ENCODE results near the gene DDA1.

DDA1 gene

GRCh38 chr19:17330262-17331044 lies 21.1 kb downstream of the DDA1 start:
- no peak for DNase-seq

GRCh38 chr19:17331045-17331558 lies 21.7 kb downstream of the DDA1 start:
- no peak for DNase-seq

DNA sequence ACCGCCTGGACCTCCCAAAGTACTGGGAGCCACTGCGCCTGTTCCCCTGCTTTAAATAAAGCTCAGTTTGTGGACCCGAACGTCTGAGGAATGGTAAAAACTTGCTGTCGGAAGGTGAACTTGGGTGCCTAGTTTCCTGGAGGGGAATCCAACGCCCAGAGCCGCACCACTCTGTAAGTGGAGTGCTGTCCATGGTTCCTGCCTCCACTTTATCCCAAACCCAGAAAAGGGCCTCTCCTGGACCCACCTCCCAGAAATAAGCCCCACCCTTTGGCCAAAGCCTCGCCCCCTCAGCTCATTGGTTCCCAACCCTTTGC lies 23.0 kb downstream of the DDA1 start:
- DNase-seq, result no peak

DNA sequence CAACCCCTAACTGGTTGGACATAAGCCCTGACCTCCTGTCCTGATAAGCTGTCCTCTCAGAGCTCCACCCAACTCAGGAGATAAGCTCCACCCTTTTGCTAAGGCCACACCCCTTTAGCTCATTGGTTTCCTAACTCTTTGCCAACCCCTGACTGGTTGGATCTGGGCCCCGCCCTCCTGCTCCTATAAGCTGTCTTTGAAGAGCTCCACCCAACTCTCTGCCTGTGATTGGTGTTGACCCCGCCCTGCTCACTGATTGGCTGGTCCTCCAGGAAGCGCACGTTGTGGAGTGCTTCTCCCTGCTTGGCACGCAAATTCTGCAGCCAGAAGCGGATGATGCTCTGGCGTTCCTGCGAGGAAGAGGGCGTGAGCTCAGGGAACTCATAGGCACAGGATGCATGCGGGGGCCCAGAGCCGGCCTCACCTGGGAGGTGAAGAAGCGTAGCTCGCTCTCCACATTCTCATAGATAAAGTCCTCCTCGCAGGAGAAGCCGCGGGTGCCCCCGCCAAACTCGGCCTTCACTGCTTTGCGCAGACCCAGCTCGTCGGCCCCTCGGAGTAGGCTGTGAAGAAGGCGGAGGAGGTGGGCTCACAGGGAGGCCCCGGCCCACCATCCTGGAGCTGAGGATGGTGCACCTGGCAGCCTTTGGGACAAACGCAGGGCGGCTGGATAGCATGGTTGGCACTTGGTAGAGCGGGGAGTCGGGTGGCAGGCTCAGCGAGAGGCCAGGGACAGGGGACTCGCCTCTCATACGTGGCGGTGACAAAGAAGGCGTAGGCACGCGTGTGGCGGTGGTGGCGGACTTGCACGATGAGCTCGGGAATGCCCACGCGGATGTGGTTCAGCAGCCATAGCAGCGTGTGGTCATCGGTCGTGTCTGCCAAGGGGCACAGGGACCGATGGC lies 23.6 kb downstream of the DDA1 start:
- peak; percentile 35 for DNase-seq

GRCh38 chr19:17333611-17334413 lies 24.4 kb downstream of the DDA1 start:
- peak; percentile 81 for DNase-seq

DNA sequence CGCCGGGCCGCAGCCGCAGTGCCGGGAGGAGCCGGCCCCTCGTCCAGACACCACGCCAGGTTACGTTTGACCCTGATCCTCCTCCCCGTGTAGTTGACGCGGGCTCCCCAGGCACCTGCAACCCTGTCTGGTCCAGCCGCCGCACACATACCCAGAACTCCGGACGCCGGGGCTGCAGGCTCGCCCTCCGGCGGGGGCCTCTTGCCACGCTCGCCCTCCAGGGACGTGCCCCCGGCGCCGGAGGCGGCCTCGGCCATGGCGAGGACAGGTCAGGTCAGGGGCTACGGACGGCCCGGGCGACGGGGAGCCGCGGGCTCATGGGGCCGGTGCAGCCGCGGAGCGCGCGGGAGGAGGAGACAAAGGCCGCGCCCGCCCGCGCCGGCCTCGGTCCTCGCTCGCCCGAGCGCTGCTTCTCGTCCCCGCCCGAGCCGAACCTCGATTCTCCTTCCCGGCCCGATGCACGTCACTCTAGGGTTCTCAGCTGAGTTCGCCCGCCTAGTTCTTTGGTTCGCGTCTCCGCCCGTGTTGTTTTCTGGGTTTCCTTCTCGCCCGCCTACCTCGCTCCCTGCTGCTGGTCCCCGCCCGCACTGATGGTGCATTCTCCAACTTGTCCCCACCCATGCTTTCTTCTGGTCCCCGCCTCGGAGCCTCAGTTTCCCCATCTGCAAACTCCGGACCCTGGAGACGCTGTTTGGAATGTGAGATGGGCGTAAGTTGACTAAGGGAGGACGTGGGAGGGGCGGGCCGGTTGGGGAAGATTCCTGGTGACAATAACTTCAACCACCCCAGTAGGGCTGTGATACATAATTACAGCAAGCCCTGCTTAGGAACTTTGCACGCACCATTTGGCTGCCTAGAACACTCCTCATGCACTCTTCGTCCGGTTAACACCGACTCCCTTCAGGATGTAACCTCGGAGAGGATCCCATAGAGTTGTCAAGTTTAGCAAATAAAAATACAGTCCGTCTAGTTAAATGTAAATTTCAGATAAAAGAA lies 25.3 kb downstream of the DDA1 start, which contains the start of gene ANO8:
Gene ANO8, minus strand, starts transcription at position 442 of the 996 bp plus-strand sequence. Its CDS starts 185 bp downstream, at position 257.
- DNase-seq, result peak; percentile 97

GRCh38 chr19:17335575-17335974 lies 26.2 kb downstream of the DDA1 start:
- DNase-seq, result no peak

DNA sequence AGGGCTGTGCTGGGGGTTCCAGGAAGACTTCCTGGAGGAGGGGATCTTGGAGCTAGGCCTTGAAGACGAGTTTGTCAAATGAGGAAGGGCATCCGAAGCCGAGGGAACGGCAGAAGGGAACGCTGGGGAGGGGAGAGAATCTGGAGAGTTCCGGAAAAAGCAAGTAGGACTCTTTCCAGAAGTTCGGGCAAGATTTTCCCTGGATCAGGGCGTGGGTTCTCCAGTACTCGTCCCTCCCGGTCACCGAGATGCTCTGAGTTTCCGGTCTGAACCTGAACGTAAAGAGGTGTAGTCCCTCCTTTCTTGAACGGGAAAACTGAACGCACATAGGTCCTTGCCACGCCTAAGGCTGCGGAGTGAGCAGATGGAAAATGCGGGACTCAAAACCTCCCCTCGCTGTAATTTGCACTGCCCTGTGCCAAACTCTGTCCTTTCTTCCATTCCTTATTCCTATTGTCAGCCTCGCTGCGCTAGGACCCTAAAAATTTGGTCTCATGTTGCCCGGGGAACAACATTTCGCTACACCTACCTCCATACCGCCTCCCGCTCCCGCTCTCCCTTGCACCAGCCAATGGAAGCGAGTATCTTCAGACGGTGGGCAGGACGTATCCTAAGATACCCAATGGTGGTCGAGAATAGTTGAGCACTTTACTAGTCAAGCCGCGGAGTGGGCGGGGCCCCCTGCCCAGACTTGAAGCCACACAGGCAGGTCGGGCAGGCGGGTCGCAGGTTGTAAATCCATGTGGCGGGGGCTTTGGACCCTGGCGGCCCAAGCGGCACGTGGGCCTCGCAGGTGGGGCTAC lies 27.7 kb downstream of the DDA1 start, which contains the start of gene GTPBP3:
Gene GTPBP3, plus strand, starts transcription at position 682 of the 803 bp plus-strand sequence. Its CDS starts 59 bp downstream, at position 741.
- peak; percentile 97 for DNase-seq

- DNase-seq, result peak; percentile 35
Observed at GRCh38 chr19:17337675-17338432, 28.5 kb downstream of the DDA1 start.

DNA sequence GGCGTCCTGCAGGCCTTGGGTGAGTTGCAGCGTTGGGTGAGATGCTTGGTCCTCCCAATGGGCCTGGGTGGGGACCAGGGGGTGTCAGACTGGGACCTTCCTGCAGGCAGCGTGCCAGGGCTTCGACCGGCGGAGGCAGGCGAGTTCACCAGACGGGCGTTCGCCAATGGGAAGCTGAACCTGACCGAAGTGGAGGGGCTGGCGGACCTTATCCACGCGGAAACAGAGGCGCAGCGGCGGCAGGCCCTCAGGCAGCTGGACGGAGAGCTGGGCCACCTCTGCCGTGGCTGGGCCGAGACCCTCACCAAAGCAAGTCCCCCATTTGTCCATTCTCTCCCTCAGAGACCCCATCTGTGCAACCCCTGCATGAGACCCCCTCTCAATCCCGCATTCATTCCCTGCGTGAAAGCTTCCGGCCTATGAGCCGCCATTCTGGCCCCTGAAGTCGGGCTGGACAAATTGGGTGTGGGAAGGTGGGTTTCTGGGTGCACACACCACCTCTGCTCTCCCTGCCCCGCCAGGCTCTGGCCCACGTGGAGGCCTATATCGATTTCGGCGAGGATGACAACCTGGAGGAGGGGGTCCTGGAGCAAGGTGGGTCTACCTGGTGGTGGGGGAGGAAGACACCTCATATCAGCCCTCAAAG lies 29.2 kb downstream of the DDA1 start:
- no peak for DNase-seq

- peak; percentile 36 for DNase-seq
Observed at GRCh38 chr19:17339088-17339741, 29.9 kb downstream of the DDA1 start.

DNA sequence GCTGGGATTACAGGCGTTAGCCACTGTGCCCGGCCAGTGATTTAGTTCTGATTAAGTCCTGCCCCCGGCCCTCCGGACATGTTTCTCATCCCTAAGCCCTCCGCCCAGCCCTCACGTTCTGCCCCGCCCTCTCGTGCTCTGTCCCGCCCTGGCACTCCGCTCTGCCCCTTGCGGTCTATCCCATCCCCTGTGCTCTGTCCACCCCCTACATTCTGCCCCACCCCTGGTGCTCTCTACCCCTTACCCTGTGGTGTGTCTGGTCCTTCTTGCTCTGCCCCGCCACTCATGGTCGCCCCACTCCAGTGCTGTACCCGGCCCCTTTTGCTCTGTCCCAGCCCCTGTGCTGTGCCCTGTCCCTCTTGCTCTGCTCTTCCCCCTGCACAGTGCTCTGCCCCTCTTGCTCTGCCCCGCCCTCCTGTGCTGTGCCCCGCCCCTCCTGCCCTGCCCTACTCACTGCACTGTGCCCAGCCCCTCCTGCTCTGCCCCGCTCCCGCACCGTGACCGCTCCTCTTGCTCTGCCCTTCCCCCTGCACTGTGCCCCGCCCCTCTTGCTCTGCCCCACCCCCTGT lies 31.0 kb downstream of the DDA1 start:
- DNase-seq, result no peak

DNA sequence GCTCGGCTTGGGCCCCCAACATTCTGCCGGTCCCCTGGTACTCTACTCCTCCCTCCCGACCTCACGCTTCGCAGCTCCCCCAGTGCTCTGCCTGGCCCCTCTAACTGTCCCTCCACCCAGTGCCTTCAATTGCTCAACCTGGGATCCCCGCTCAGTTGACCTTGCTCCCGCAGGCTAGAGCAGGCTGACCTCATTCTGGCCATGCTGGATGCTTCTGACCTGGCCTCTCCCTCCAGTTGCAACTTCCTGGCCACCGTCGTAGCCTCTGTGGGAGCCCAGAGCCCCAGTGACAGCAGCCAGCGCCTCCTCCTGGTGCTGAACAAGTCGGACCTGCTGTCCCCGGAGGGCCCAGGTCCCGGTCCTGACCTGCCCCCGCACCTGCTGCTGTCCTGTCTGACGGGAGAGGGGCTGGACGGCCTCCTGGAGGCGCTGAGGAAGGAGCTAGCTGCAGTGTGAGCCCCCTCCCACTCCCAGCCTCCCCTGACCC lies 31.6 kb downstream of the DDA1 start:
- DNase-seq, result no peak

DNA sequence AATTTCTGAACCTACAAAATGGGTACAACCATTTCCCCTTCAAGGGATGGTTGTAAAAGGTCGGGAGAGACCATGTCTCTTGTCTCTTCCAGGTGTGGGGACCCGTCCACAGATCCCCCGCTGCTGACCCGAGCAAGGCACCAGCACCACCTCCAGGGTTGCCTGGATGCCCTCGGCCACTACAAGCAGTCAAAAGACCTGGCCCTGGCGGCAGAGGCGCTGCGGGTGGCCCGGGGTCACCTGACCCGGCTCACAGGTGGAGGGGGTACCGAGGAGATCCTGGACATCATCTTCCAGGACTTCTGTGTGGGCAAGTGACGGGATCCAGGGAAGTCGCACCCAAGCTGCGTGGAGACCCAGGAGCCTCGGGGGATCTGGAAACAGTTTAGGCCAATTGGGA lies 32.0 kb downstream of the DDA1 start:
- no peak for DNase-seq

DNA sequence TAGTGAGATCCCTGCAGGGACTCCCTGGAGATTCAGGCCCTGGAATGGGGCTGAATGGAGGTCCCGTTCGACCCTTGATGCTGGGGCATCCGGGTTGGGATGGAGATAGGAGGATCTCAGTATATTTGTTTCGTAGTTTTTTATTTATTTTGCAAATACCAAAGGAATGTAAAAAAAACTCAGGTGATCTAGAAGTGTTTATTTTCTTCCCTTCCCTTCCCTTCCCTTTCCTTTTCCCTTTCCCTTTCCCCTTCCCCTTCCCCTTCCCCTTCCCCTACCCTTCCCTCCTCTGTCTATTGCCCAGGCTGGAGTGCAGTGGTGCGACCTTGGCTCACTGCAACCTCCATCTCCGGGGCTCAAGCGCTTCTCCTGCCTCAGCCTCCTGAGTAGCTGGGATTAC lies 32.5 kb downstream of the DDA1 start:
- no peak for DNase-seq

GRCh38 chr19:17346109-17346671 lies 36.8 kb downstream of the DDA1 start:
- peak; percentile 80 for DNase-seq

- DNase-seq, result no peak
Observed at GRCh38 chr19:17347361-17347760, 38.0 kb downstream of the DDA1 start.

- no peak for DNase-seq
Observed at GRCh38 chr19:17347877-17348276, 38.5 kb downstream of the DDA1 start.
